Natural killer cell (primary cell): ENCODE results near the gene EPHB1. TPM values are rescaled to one million over a fixed set of nuclear protein-coding genes. Genes with fewer than 3 reads are reported as not detected.

ENCODE experiments used
- ATAC-seq, 3 donors: fragments of 150-1000 bp in 2 of 3; fragments of 200-7000 bp in 1 of 3; cut with Tn5 transposase; 1 replicate in 1 of 3; 2 replicates in 2 of 3; pipeline ENCODE4 v1.10.0; 2021; ENCODE audit warnings: mild to moderate bottlenecking in 2 of 3, moderate library complexity in 2 of 3
- DNase-seq, 2 donors: peaks; one replicate each; pipeline versions ENCODE4 v3.0.0 to v3.0.0-alpha.2; 2013 to 2021; ENCODE audit warnings: mixed read lengths in 1 of 2
- H3K27ac ChIP-seq: one replicate; pipeline ENCODE4 v1.5.1; 2013; ENCODE audit warnings: mild to moderate bottlenecking, low read length
- H3K27me3 ChIP-seq: one replicate; pipeline ENCODE4 v1.6.1; 2013; ENCODE audit warnings: low read length; ENCODE audit not compliant: control insufficient read depth, insufficient read depth
- H3K36me3 ChIP-seq: one replicate; pipeline ENCODE4 v1.6.1; 2013; ENCODE audit warnings: low read length; ENCODE audit not compliant: control insufficient read depth, insufficient read depth
- H3K4me1 ChIP-seq: one replicate; pipeline ENCODE4 v1.6.1; 2013; ENCODE audit warnings: low read length; ENCODE audit not compliant: control insufficient read depth, insufficient read depth
- H3K4me3 ChIP-seq: one replicate; pipeline ENCODE4 v1.5.1; 2013; ENCODE audit warnings: low read length
- H3K9me3 ChIP-seq: one replicate; pipeline ENCODE4 v1.6.1; 2013; ENCODE audit warnings: low read length; ENCODE audit not compliant: control insufficient read depth, insufficient read depth
- H3K27ac Mint-ChIP-seq, 2 donors: one replicate each; pipeline ENCODE4 v1.8.0; 2022; ENCODE audit warnings: mild to moderate bottlenecking in 2 of 2, mixed read lengths in 2 of 2, moderate library complexity in 1 of 2
- H3K27me3 Mint-ChIP-seq, 2 donors: one replicate each; pipeline ENCODE4 v1.8.0; 2022; ENCODE audit warnings: low read depth in 2 of 2, mixed read lengths in 2 of 2
- H3K36me3 Mint-ChIP-seq: one replicate; pipeline ENCODE4 v1.8.0; 2022; ENCODE audit warnings: mixed read lengths
- H3K4me1 Mint-ChIP-seq, 2 donors: one replicate each; pipeline ENCODE4 v1.8.0; 2022; ENCODE audit warnings: mixed read lengths in 2 of 2
- H3K4me3 Mint-ChIP-seq: one replicate; pipeline ENCODE4 v1.8.0; 2022; ENCODE audit warnings: mild to moderate bottlenecking, moderate library complexity, mixed read lengths
- H3K9me3 Mint-ChIP-seq, 2 donors: one replicate each; pipeline ENCODE4 v1.8.0; 2022; ENCODE audit warnings: mixed read lengths in 2 of 2
- WGBS: methylation state at CpG from one replicate; pipeline ENCODE4 v1.1.7; 2013; ENCODE audit warnings: missing lambda C conversion rate; ENCODE audit not compliant: insufficient coverage; 5-methylcytosine and 5-hydroxymethylcytosine counted together
- intact Hi-C: fragments of 100-400 bp; cut with micrococcal nuclease; formaldehyde crosslinking; loops from one replicate; pipeline ENCODE4 v1.14.2; 2022
- total RNA-seq, 4 donors: library from RNA; stranded (reverse); fragments of 120-200 nt in 1 of 4; gene quantifications; one replicate each; pipeline versions ENCODE4 v1.2.3 to v1.2.4, GENCODE V29; 2013 to 2022
- TF ChIP-seq, protein P1 (sequence below): fragments of 200-600 bp; IDR thresholded peaks from one replicate; pipeline ENCODE4 v1.8.0; 2022; ENCODE audit warnings: antibody characterized with exemption

EPHB1 gene
- total RNA-seq, 3 donors from 2014 or later (not counting 1 experiment from before 2014, with no cell fraction given), result 0.60 TPM; not detected in 2

DNA sequence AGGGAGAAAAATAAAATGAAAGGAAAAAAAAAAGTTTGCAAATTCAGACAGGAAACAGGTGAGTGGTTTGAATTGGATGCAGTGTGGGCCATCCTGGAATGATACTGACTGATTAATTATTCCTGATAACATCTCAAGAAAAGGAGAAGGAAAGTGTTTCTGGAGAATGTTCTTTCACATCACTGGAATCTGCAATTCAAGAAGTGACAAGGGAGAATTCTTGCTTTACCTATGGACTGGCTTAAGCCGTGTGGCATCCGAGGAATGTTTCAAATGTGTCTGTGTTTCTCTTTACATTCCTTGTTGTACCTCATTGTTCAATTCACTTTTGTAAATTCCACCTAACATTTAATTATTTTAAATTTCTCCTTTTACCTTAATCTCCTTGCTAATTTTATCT is 465.0 kb downstream of the EPHB1 start:
- ATAC-seq (no peak), DNase-seq (no peak)
- TF ChIP-seq, protein P1, sequence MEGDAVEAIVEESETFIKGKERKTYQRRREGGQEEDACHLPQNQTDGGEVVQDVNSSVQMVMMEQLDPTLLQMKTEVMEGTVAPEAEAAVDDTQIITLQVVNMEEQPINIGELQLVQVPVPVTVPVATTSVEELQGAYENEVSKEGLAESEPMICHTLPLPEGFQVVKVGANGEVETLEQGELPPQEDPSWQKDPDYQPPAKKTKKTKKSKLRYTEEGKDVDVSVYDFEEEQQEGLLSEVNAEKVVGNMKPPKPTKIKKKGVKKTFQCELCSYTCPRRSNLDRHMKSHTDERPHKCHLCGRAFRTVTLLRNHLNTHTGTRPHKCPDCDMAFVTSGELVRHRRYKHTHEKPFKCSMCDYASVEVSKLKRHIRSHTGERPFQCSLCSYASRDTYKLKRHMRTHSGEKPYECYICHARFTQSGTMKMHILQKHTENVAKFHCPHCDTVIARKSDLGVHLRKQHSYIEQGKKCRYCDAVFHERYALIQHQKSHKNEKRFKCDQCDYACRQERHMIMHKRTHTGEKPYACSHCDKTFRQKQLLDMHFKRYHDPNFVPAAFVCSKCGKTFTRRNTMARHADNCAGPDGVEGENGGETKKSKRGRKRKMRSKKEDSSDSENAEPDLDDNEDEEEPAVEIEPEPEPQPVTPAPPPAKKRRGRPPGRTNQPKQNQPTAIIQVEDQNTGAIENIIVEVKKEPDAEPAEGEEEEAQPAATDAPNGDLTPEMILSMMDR, result no peak
- no peak overlapping the region for H3K4me3 ChIP-seq
- Mint-ChIP-seq H3K27ac (no peak overlapping the region), H3K36me3 (no peaks in the 10 kb centered on the region), H3K27me3 (no peaks in the 10 kb centered on the region), H3K4me1 (no peaks in the 10 kb centered on the region), H3K9me3 (peaks cover 4% of the 10 kb centered on the region in 2 donors), H3K4me3 (no peak overlapping the region)
- whole genome bisulfite sequencing, result 100% methylated on average over 2 of the region's 2 CpGs
- no peaks in the 10 kb centered on the region for H3K27me3 ChIP-seq
- no peak overlapping the region for H3K27ac ChIP-seq
- H3K4me1 ChIP-seq, result no peaks in the 10 kb centered on the region
- H3K36me3 ChIP-seq, result no peaks in the 10 kb centered on the region
- intact Hi-C loops, result no loop called here
- no peaks in the 10 kb centered on the region for H3K9me3 ChIP-seq

DNA sequence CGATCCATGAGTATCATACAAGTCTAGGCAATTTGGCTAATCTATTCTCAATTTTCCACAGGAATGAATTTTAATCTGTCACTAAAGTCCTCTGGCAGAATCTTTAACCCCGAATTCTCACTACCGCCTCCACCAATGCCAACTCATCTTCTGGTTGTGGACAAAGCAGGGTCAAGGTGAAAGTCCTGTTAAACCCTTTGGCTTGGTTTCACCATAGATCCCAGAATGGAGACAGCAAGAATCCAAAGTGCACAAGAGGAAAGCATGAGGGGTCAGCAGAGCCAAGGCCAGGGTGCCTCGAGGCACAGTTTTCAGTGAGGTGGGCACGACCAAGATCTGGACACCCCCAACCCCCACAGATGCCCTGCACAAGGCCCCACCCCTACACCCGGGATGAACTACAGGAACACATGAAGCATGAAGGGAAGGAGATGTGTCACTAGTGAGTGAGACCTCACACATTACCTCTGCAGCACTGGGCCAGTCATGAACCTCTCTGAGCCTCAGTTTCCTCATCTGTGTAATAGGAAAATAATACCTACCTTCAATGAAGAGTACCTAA is 466.2 kb downstream of the EPHB1 start:
- WGBS, result 84% methylated on average over 4 of the region's 6 CpGs
- H3K4me1 ChIP-seq, result no peaks in the 10 kb centered on the region
- Mint-ChIP-seq H3K4me3 (no peak overlapping the region), H3K9me3 (peaks cover 8 to 13% of the 10 kb centered on the region in 2 donors), H3K27ac (no peak overlapping the region), H3K27me3 (no peaks in the 10 kb centered on the region), H3K36me3 (no peaks in the 10 kb centered on the region), H3K4me1 (no peaks in the 10 kb centered on the region)
- no peaks in the 10 kb centered on the region for H3K27me3 ChIP-seq
- H3K4me3 ChIP-seq, result no peak overlapping the region
- DNase-seq, result no peak
- TF ChIP-seq, protein P1, result no peak
- intact Hi-C loops, result no loop called here
- no peak for ATAC-seq
- no peak overlapping the region for H3K27ac ChIP-seq
- no peaks in the 10 kb centered on the region for H3K9me3 ChIP-seq
- no peaks in the 10 kb centered on the region for H3K36me3 ChIP-seq

DNA sequence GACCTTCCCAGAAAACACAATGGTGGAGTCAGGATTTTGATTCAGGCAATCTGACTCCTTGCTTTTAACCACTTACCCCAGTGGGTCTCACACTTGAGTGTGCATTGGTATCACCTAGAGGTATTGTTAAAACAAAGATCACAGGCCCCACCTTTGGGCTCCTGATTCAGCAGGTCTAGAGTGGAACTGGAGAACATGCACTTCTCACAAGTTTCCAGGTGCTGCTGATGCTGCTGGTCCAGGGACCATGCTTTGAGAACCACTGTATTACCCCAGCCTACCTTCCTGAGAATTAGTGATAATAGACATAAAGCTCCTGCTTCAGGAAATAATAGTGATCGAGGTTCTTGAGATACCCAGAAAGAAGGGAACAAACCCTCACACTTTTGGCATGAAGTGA is 466.9 kb downstream of the EPHB1 start:
- TF ChIP-seq, protein P1, result no peak
- no peaks in the 10 kb centered on the region for H3K36me3 ChIP-seq
- no peak overlapping the region for H3K4me3 ChIP-seq
- Mint-ChIP-seq H3K9me3 (peaks cover 8 to 13% of the 10 kb centered on the region in 2 donors), H3K27ac (no peak overlapping the region), H3K4me3 (no peak overlapping the region), H3K36me3 (no peaks in the 10 kb centered on the region), H3K4me1 (no peaks in the 10 kb centered on the region), H3K27me3 (no peaks in the 10 kb centered on the region)
- 67% methylated on average over 1 of the region's 1 CpG for WGBS
- no peak for DNase-seq
- H3K27me3 ChIP-seq, result no peaks in the 10 kb centered on the region
- ATAC-seq, result no peak
- H3K9me3 ChIP-seq, result no peaks in the 10 kb centered on the region
- intact Hi-C loops, result no loop called here
- no peak overlapping the region for H3K27ac ChIP-seq
- no peaks in the 10 kb centered on the region for H3K4me1 ChIP-seq

DNA sequence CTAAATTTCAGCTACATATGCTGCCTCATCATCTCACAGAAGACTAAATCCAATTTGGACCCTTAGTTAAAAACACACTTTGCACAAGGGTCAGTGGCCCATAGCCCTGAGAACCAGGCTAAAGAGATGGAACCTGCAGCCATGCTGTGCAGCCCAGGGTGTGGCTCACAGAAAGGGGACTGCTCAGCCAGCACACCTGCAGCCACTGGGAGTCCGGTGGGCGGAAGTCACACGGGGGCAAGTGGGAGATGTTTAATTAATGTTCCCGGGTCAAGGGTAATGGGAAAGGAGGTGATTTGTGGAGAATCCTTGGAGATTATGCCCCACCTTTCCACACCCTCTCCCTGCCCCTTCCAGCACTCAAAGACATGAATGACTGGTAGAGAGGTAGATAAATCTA is 467.4 kb downstream of the EPHB1 start:
- no peak overlapping the region for H3K27ac Mint-ChIP-seq
- no peak for ATAC-seq
- H3K4me1 Mint-ChIP-seq, result no peaks in the 10 kb centered on the region
- peaks cover 8 to 13% of the 10 kb centered on the region in 2 donors for H3K9me3 Mint-ChIP-seq
- intact Hi-C loops, result no loop called here
- H3K4me3 ChIP-seq, result no peak overlapping the region
- H3K27me3 ChIP-seq, result no peaks in the 10 kb centered on the region
- H3K4me1 ChIP-seq, result no peaks in the 10 kb centered on the region
- H3K36me3 Mint-ChIP-seq, result no peaks in the 10 kb centered on the region
- no peak overlapping the region for H3K4me3 Mint-ChIP-seq
- H3K27ac ChIP-seq, result no peak overlapping the region
- no peaks in the 10 kb centered on the region for H3K36me3 ChIP-seq
- TF ChIP-seq, protein P1, result no peak
- H3K27me3 Mint-ChIP-seq, result no peaks in the 10 kb centered on the region
- no peaks in the 10 kb centered on the region for H3K9me3 ChIP-seq
- DNase-seq, result no peak
- WGBS, result 100% methylated on average over 1 of the region's 4 CpGs
